22Rv1 (cell line): ENCODE measurements around the gene MAP6.

Source experiments
- CTCF ChIP-seq: fragments of 450-650 bp; IDR thresholded peaks from 2 replicates; pipeline ENCODE4 v1.5.1; 2017; ENCODE audit warnings: mild to moderate bottlenecking
- ZFX ChIP-seq: fragments of 450-650 bp; IDR thresholded peaks from 2 replicates; pipeline ENCODE4 v1.6.1; 2017; ENCODE audit warnings: antibody characterized with exemption, borderline replicate concordance

DNA sequence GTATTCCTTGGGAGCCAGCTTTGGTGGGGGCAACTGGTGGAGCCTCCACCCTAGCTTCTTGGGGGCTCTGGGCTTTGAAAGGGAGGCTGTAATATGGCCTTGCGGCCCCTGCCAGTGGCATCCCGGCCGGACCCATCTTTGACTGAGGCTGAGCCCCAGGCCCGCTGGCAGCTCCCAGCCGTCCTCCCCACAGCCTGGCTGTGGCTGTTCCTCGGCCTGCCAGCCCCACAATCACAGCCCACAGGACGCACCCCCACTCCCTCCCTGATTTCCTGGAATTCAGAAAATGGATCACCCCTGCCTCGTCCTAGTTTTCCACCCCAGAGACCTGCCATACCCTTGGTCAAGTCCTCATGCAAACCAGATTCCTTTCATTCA, 83.6 kb downstream of the MAP6 start:
- TF ChIP-seq CTCF: no peak
- no peak for TF ChIP-seq ZFX
